NCI-H2107 treated with DMSO at 0.1 percent for 48 hours (cell line): Measurements from ENCODE around the gene AGAP1.

ENCODE experiments used
- DNase-seq: peaks from one replicate; lab custom pipeline; 2025; ENCODE audit not compliant: unreplicated experiment; lab: John Stamatoyannopoulos, UW

The AGAP1 gene

GRCh38 chr2:235507928-235508327 is 14.1 kb downstream of the AGAP1 start:
- no peak for DNase-seq

- no peak for DNase-seq
Measured at GRCh38 chr2:235508371-235509160, 14.7 kb downstream of the AGAP1 start.

GRCh38 chr2:235510318-235510717 is 16.5 kb downstream of the AGAP1 start:
- DNase-seq = no peak

- DNase-seq = no peak
Measured at GRCh38 chr2:235511187-235511661, 17.4 kb downstream of the AGAP1 start.

- no peak for DNase-seq
Measured at GRCh38 chr2:235511751-235512698, 18.2 kb downstream of the AGAP1 start.

GRCh38 chr2:235512699-235513053 is 18.8 kb downstream of the AGAP1 start:
- DNase-seq = no peak

- no peak for DNase-seq
Measured at GRCh38 chr2:235513984-235514626, 20.3 kb downstream of the AGAP1 start.

GRCh38 chr2:235514627-235515363 is 21.0 kb downstream of the AGAP1 start:
- DNase-seq = no peak

- no peak for DNase-seq
Measured at GRCh38 chr2:235515364-235515742, 21.5 kb downstream of the AGAP1 start.

- no peak for DNase-seq
Measured at GRCh38 chr2:235515821-235516220, 22.0 kb downstream of the AGAP1 start.

GRCh38 chr2:235516257-235516656 is 22.4 kb downstream of the AGAP1 start:
- no peak for DNase-seq

GRCh38 chr2:235518322-235519090 is 24.7 kb downstream of the AGAP1 start:
- no peak for DNase-seq

- no peak for DNase-seq
Measured at GRCh38 chr2:235520787-235521186, 26.9 kb downstream of the AGAP1 start.

GRCh38 chr2:235521844-235522243 is 28.0 kb downstream of the AGAP1 start:
- no peak for DNase-seq

GRCh38 chr2:235523021-235523420 is 29.2 kb downstream of the AGAP1 start:
- no peak for DNase-seq

GRCh38 chr2:235523486-235524150 is 29.8 kb downstream of the AGAP1 start:
- DNase-seq = no peak

- DNase-seq = no peak
Measured at GRCh38 chr2:235526166-235526565, 32.3 kb downstream of the AGAP1 start.

- DNase-seq = no peak
Measured at GRCh38 chr2:235527806-235528469, 34.1 kb downstream of the AGAP1 start.

GRCh38 chr2:235529621-235530020 is 35.8 kb downstream of the AGAP1 start:
- DNase-seq = no peak
